ENCODE measurements around the gene ANKRD37. TPM values are rescaled to one million over a fixed set of nuclear protein-coding genes. Genes with fewer than 3 reads are reported as not detected.
"Not testable (repeated sequence)": the region's sequence is repeated elsewhere in the genome, so short reads cannot be mapped to it uniquely, and the experiment has no call there.

Gene ANKRD37
- 16.5 TPM for polyA plus RNA-seq

DNA sequence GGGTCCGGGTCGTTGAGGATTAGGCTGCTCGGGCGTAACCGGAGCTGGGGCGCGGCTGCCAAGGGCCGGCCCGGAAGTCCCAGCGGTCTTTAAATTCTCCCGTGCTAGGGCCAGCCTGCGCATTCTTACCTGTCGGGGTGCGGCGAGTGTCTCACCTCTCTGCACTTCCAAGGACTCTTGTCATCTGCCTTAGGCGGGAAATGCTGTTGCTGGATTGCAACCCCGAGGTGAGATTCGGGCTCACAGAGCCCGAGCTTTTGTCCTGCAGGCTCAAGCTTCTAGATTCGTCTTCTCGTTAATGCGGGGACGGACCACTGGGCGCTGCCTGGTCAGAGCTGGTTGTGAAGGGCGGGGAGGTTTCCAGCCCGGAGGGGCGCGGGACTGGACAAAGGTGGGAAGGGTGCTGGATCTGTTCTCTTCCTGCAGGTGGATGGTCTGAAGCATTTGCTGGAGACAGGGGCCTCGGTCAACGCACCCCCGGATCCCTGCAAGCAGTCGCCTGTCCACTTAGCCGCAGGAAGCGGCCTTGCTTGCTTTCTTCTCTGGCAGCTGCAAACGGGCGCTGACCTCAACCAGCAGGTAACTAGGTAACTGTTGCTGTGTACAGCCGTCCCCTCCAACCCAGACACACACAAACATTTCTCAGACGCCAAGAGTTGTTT, at the start of gene ANKRD37:
ANKRD37 (plus strand) TSS at position 118 of the 662 bp plus-strand sequence; CDS start at position 201, 83 bp downstream.
- peaks cover 35 to 42% (median 38%) of the 10 kb centered on the region in 3 donors for H3K4me1 Mint-ChIP-seq
- peaks cover 4% of the 10 kb centered on the region for H3K36me3 Mint-ChIP-seq
- H3K27ac Mint-ChIP-seq = peak within 1 kb of the TSS; percentile 94 to 98 (median 98)
- H3K4me3 Mint-ChIP-seq = peak within 1 kb of the TSS; percentile 95 to 98 (median 96)
- no peaks in the 10 kb centered on the region for H3K27me3 Mint-ChIP-seq
- no peaks in the 10 kb centered on the region for H3K9me3 Mint-ChIP-seq

- Mint-ChIP-seq H3K9me3 (no peaks in the 10 kb centered on the region), H3K36me3 (peaks cover 16% of the 10 kb centered on the region), H3K27me3 (no peaks in the 10 kb centered on the region), H3K4me3 (no peak overlapping the region), H3K4me1 (peaks cover 41 to 43% (median 42%) of the 10 kb centered on the region in 3 donors), H3K27ac (peak overlapping the region in 1 of 3 donors; percentile 32)
Observed at GRCh38 chr4:185346975-185347601, 49.6 kb upstream of the ANKRD37 start.

- Mint-ChIP-seq H3K4me1 (peaks cover 14 to 24% (median 23%) of the 10 kb centered on the region in 3 donors), H3K36me3 (peaks cover 22% of the 10 kb centered on the region), H3K27me3 (no peaks in the 10 kb centered on the region), H3K4me3 (no peak overlapping the region), H3K27ac (peak overlapping the region in 1 of 3 donors; percentile 82), H3K9me3 (no peaks in the 10 kb centered on the region)
Observed at GRCh38 chr4:185351691-185352090, 45.0 kb upstream of the ANKRD37 start.

DNA sequence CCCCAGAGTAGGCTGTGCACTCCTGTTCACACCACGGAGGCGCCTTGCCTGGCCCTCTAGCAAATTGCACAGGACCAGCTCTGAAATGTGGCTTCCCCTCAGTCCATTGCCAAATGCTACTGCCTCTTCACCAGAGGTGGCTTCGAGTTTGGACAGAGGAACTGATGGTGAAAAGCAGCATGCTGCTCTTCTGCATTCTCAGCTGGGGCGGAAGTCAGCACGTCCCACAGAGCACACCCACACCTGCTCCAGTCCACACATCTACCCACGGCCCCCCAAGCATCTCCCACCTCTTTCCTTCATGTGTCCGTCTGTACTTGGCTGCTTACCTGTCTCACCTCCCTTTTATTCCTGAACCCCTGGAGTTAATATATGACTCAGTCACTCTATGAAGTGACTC, 44.4 kb upstream of the ANKRD37 start:
- Mint-ChIP-seq H3K4me1 (peaks cover 14 to 24% (median 23%) of the 10 kb centered on the region in 3 donors), H3K9me3 (no peaks in the 10 kb centered on the region), H3K36me3 (peaks cover 19% of the 10 kb centered on the region), H3K27me3 (no peaks in the 10 kb centered on the region), H3K27ac (peak overlapping the region in 2 of 3 donors; percentile 41 to 91), H3K4me3 (peak overlapping the region in 1 of 4 donors; percentile 5)

GRCh38 chr4:185352741-185353140, 43.9 kb upstream of the ANKRD37 start:
- H3K27me3 Mint-ChIP-seq = no peaks in the 10 kb centered on the region
- peak overlapping the region in 2 of 3 donors; percentile 41 to 91 for H3K27ac Mint-ChIP-seq
- H3K9me3 Mint-ChIP-seq = no peaks in the 10 kb centered on the region
- no peak overlapping the region for H3K4me3 Mint-ChIP-seq
- peaks cover 20% of the 10 kb centered on the region for H3K36me3 Mint-ChIP-seq
- peaks cover 12 to 27% (median 23%) of the 10 kb centered on the region in 3 donors for H3K4me1 Mint-ChIP-seq

- Mint-ChIP-seq H3K4me3 (no peak overlapping the region), H3K27me3 (no peaks in the 10 kb centered on the region), H3K36me3 (peaks cover 8% of the 10 kb centered on the region), H3K27ac (no peak overlapping the region), H3K9me3 (no peaks in the 10 kb centered on the region), H3K4me1 (peaks cover 1 to 16% (median 7%) of the 10 kb centered on the region in 3 donors)
Observed at GRCh38 chr4:185357211-185357610, 39.4 kb upstream of the ANKRD37 start.

DNA sequence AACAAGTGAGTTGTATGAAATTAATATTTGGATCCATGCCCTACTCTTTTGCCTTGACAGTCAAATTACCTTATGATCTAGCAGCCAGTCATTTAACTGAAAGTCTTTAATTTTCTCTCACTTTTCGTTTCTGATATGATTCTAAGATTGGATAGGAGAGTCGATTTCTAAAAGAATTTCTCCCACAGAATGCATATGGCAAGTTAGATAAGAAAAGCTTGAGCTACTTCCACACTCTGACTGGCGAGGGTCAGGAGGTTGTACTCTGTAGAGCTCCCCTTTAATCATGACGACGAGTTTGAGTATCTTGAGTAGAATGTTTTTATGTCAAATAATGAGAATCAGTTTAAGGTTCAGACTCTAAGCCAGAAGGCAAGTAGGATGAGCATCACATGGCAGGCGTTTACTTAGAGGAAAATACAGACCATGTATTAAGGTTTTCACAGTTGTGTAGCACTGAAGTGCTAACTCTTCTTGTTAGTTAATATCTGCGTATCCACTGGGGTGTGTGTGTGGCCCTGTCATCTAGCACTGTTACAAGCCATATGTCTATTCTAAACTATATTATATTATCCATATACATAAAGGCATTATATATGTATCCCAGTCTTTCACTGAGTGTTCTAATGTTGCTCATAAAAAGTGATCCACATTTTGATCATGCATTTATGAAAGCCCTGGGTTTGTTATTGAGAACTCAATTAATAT, 38.8 kb upstream of the ANKRD37 start:
- H3K9me3 Mint-ChIP-seq = no peaks in the 10 kb centered on the region
- H3K4me3 Mint-ChIP-seq = no peak overlapping the region
- H3K4me1 Mint-ChIP-seq = peaks cover 1 to 10% (median 2%) of the 10 kb centered on the region in 3 donors
- peaks cover 8% of the 10 kb centered on the region for H3K36me3 Mint-ChIP-seq
- H3K27ac Mint-ChIP-seq = peak overlapping the region in 2 of 3 donors; percentile 48 to 94
- H3K27me3 Mint-ChIP-seq = no peaks in the 10 kb centered on the region

- Mint-ChIP-seq H3K4me3 (no peak overlapping the region), H3K36me3 (peaks cover 4% of the 10 kb centered on the region), H3K9me3 (no peaks in the 10 kb centered on the region), H3K27ac (peak overlapping the region in 1 of 3 donors; percentile 94), H3K27me3 (no peaks in the 10 kb centered on the region), H3K4me1 (peaks cover 0 to 10% (median 2%) of the 10 kb centered on the region in 3 donors)
Observed at GRCh38 chr4:185358514-185358913, 38.1 kb upstream of the ANKRD37 start.

DNA sequence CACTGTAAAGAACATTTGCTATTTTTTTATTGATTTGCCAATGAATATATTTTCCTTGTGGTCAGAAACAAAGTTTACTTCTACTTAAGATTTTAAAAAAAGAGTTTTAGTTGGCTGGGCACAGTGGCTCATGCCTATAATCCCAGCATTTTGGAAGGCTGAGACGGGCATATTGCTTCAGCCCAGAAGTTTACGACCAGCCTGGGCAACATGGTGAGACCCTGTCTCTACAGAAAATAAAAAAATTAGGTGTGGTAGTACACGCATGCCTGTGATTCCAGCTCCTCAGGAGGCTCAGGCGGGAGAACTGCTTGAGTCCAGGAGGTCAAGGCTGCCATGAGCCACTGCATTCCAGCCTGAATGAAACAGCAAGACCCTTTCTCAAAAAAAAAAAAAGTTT, 37.7 kb upstream of the ANKRD37 start:
- peak overlapping the region in 1 of 3 donors; percentile 94 for H3K27ac Mint-ChIP-seq
- no peak overlapping the region for H3K4me3 Mint-ChIP-seq
- H3K36me3 Mint-ChIP-seq = peaks cover 2% of the 10 kb centered on the region
- no peaks in the 10 kb centered on the region for H3K27me3 Mint-ChIP-seq
- no peaks in the 10 kb centered on the region for H3K9me3 Mint-ChIP-seq
- peaks cover 0 to 10% (median 2%) of the 10 kb centered on the region in 3 donors for H3K4me1 Mint-ChIP-seq

- Mint-ChIP-seq H3K4me1 (peaks cover 0 to 10% (median 2%) of the 10 kb centered on the region in 3 donors), H3K4me3 (no peak overlapping the region), H3K9me3 (no peaks in the 10 kb centered on the region), H3K27me3 (no peaks in the 10 kb centered on the region), H3K27ac (peak overlapping the region in 1 of 3 donors; percentile 14), H3K36me3 (peaks cover 4% of the 10 kb centered on the region)
Observed at GRCh38 chr4:185359767-185360446, 36.7 kb upstream of the ANKRD37 start.

DNA sequence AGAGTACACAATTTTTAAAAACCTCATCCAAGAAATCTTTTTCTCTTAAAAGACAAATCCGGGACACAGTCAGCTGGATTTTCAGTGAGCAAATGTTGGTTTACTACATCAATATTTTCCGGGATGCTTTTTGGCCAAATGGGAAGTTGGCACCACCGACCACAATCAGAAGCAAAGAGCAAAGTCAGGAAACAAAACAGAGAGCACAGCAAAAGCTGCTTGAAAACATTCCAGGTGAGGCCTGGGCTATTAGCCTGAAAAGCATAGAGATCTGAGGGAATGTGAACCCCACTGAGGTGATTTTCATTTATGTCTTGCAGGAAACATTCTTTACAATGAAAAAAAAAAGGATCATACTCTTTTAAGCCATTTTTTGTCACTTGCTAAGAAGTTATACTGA, 34.8 kb upstream of the ANKRD37 start:
- H3K4me1 Mint-ChIP-seq = peaks cover 0 to 10% (median 2%) of the 10 kb centered on the region in 3 donors
- no peak overlapping the region for H3K4me3 Mint-ChIP-seq
- no peaks in the 10 kb centered on the region for H3K27me3 Mint-ChIP-seq
- no peaks in the 10 kb centered on the region for H3K9me3 Mint-ChIP-seq
- no peak overlapping the region for H3K27ac Mint-ChIP-seq
- H3K36me3 Mint-ChIP-seq = peaks cover 6% of the 10 kb centered on the region

- H3K27ac Mint-ChIP-seq, H3K27me3 Mint-ChIP-seq, H3K36me3 Mint-ChIP-seq, H3K4me1 Mint-ChIP-seq, H3K4me3 Mint-ChIP-seq, H3K9me3 Mint-ChIP-seq: not testable (repeated sequence)
Observed at GRCh38 chr4:185362570-185362969, 34.1 kb upstream of the ANKRD37 start.

- no peak overlapping the region for H3K4me3 Mint-ChIP-seq
- no peak overlapping the region for H3K27ac Mint-ChIP-seq
- peaks cover 4% of the 10 kb centered on the region for H3K36me3 Mint-ChIP-seq
- peaks cover under 1 to 4% (median 2%) of the 10 kb centered on the region in 3 donors for H3K4me1 Mint-ChIP-seq
- H3K9me3 Mint-ChIP-seq = no peaks in the 10 kb centered on the region
- no peaks in the 10 kb centered on the region for H3K27me3 Mint-ChIP-seq
Observed at GRCh38 chr4:185363251-185363650, 33.4 kb upstream of the ANKRD37 start.

DNA sequence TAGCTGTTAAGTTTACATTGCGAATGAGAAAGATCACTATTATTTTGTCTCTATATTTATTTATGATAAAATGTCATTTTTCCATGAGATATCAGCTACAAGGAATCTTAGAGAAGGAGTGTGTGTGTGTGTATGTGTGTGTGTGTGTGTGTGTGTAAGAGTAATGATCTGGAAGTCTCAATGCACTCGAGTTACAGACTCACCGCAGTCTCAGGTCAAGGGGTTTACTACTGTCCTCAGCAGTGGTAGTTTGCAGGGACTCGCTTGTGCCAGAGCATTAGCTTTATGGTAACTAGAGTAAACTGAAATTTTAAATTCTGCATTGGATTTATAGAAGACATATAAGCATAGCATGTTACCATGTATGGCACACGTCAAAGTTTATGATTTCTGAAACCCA, 31.8 kb upstream of the ANKRD37 start:
- peaks cover 0 to 2% (median 0%) of the 10 kb centered on the region in 3 donors for H3K4me1 Mint-ChIP-seq
- H3K27me3 Mint-ChIP-seq = no peaks in the 10 kb centered on the region
- peaks cover 4% of the 10 kb centered on the region for H3K36me3 Mint-ChIP-seq
- H3K4me3 Mint-ChIP-seq = no peak overlapping the region
- H3K27ac Mint-ChIP-seq = no peak overlapping the region
- H3K9me3 Mint-ChIP-seq = no peaks in the 10 kb centered on the region

GRCh38 chr4:185369731-185370130, 26.9 kb upstream of the ANKRD37 start:
- H3K4me1 Mint-ChIP-seq = peaks cover 0 to 2% (median 0%) of the 10 kb centered on the region in 3 donors
- H3K27me3 Mint-ChIP-seq = no peaks in the 10 kb centered on the region
- no peak overlapping the region for H3K4me3 Mint-ChIP-seq
- H3K27ac Mint-ChIP-seq = no peak overlapping the region
- H3K36me3 Mint-ChIP-seq = peaks cover 10% of the 10 kb centered on the region
- H3K9me3 Mint-ChIP-seq = no peaks in the 10 kb centered on the region

Measured in IgD-negative memory B cell (primary cell).